Neural progenitor cell (in vitro differentiated cells): Measurements from ENCODE around the gene TMEM40. TPM values are rescaled to one million over a fixed set of nuclear protein-coding genes. Genes with fewer than 3 reads are reported as not detected.

Experiments
- DNase-seq: peaks from one replicate; pipeline ENCODE4 v3.0.0-alpha.2; 2016; ENCODE audit warnings: low spot score
- H2AFZ ChIP-seq: fragments of 200-600 bp; sonication (generic); replicated peaks from 2 replicates; pipeline ENCODE4 v1.6.1; 2016; ENCODE audit warnings: antibody characterized with exemption
- H3F3A ChIP-seq: fragments of 200-600 bp; sonication (generic); 2 replicates; pipeline ENCODE4 v1.6.1; 2016; ENCODE audit warnings: antibody characterized with exemption, low read depth
- H3K27ac ChIP-seq: fragments of 200-600 bp; sonication (generic); 2 replicates; pipeline ENCODE4 v1.5.1; 2016; ENCODE audit warnings: mild to moderate bottlenecking
- H3K27me3 ChIP-seq: fragments of 200-600 bp; sonication (generic); 2 replicates; pipeline ENCODE4 v1.6.1; 2016; ENCODE audit warnings: mild to moderate bottlenecking, moderate library complexity
- H3K36me3 ChIP-seq: fragments of 200-600 bp; sonication (generic); 2 replicates; pipeline ENCODE4 v1.5.1; 2016
- H3K4me1 ChIP-seq: fragments of 200-600 bp; sonication (generic); 2 replicates; pipeline ENCODE4 v1.6.1; 2016; ENCODE audit warnings: mixed run types
- H3K4me2 ChIP-seq: fragments of 200-600 bp; sonication (generic); 2 replicates; pipeline ENCODE4 v1.6.1; 2016
- H3K4me3 ChIP-seq: fragments of 200-600 bp; sonication (generic); 2 replicates; pipeline ENCODE4 v1.5.1; 2016
- H3K79me2 ChIP-seq: fragments of 200-600 bp; sonication (generic); 2 replicates; pipeline ENCODE4 v1.6.1; 2016; ENCODE audit warnings: low read depth
- H3K9ac ChIP-seq: fragments of 200-600 bp; sonication (generic); 2 replicates; pipeline ENCODE4 v1.6.1; 2016
- H3K9me3 ChIP-seq: fragments of 200-600 bp; sonication (generic); 2 replicates; pipeline ENCODE4 v1.5.1; 2016; ENCODE audit warnings: low read depth
- H4K20me1 ChIP-seq: fragments of 200-600 bp; sonication (generic); 2 replicates; pipeline ENCODE4 v1.6.1; 2016; ENCODE audit warnings: low read depth
- H3K27ac Mint-ChIP-seq: 3 replicates; pipeline ENCODE4 v1.8.0; 2021; ENCODE audit warnings: mixed read lengths
- H3K27me3 Mint-ChIP-seq: 2 replicates; pipeline ENCODE4 v1.8.0; 2022; ENCODE audit warnings: low read depth, mild to moderate bottlenecking, inconsistent platforms, moderate library complexity, mixed read lengths; ENCODE audit not compliant: insufficient read depth
- H3K36me3 Mint-ChIP-seq: 3 replicates; pipeline ENCODE4 v1.8.0; 2021; ENCODE audit warnings: mixed read lengths
- H3K4me1 Mint-ChIP-seq: 3 replicates; pipeline ENCODE4 v1.8.0; 2021; ENCODE audit warnings: mixed read lengths
- H3K4me3 Mint-ChIP-seq: 3 replicates; pipeline ENCODE4 v1.8.0; 2021; ENCODE audit warnings: mild to moderate bottlenecking, moderate library complexity, mixed read lengths
- H3K9me3 Mint-ChIP-seq: 3 replicates; pipeline ENCODE4 v1.8.0; 2020; ENCODE audit warnings: mixed read lengths
- EZH2 ChIP-seq: fragments of 200-600 bp; sonication (generic); IDR thresholded peaks from 2 replicates; pipeline ENCODE4 v1.6.1; 2017; ENCODE audit warnings: antibody characterized with exemption, mild to moderate bottlenecking, moderate library complexity
- EZH2phosphoT487 ChIP-seq: fragments of 200-600 bp; sonication (generic); IDR thresholded peaks from 2 replicates; pipeline ENCODE4 v1.6.1; 2017; ENCODE audit warnings: antibody characterized with exemption
- total RNA-seq: library from RNA; depleted of rRNA; stranded (reverse); fragments of >200 nt; gene quantifications from 2 replicates; pipeline ENCODE4 v1.2.3, GENCODE V29; 2015; ENCODE audit warnings: low replicate concordance
- TF ChIP-seq, protein P1 (sequence below): fragments of 200-600 bp; sonication (generic); IDR thresholded peaks from 2 replicates; pipeline ENCODE4 v1.5.1; 2017; ENCODE audit warnings: antibody characterized with exemption, mild to moderate bottlenecking

Gene TMEM40
- total RNA-seq, 1 donor from 2014 or later = not detected

DNA sequence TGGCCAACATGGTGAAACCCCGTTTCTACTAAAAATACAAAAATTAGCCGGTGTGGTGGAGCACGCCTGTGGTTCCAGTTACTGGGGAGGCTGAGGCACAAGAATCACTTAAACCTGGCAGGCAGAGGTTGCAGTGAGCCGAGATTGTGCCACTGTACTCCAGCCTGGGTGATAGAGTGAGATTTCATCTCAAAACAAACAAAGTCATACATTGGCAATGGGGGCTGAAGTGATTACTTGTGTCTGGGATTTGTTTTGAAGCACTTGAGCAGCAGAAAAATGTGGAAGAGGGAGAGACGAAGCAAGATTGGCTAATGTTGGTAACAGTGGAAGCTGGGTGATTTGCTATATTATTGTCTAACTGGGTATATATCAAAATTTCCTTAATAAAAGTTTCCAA lies 13.4 kb upstream of the TMEM40 start:
- no peaks in the 10 kb centered on the region for H3K9me3 Mint-ChIP-seq
- no peaks in the 10 kb centered on the region for H3K79me2 ChIP-seq
- H3K27ac ChIP-seq = no peak overlapping the region

GRCh38 chr3:12771236-12771635 lies 12.2 kb upstream of the TMEM40 start:
- no peak overlapping the region for H3K4me3 ChIP-seq
- H3K9me3 Mint-ChIP-seq = no peaks in the 10 kb centered on the region
- peak overlapping the region; percentile 2 for H3K27ac Mint-ChIP-seq
- no peak overlapping the region for H3K4me3 Mint-ChIP-seq
- no peaks in the 10 kb centered on the region for H3K79me2 ChIP-seq
- no peak for DNase-seq
- H3K9me3 ChIP-seq = no peaks in the 10 kb centered on the region
- peaks cover 10% of the 10 kb centered on the region for H3K27me3 Mint-ChIP-seq
- no peak overlapping the region for H2AFZ ChIP-seq
- H3K4me2 ChIP-seq = no peak overlapping the region
- H3K36me3 ChIP-seq = no peaks in the 10 kb centered on the region
- no peak for TF ChIP-seq EZH2
- TF ChIP-seq, protein P1, sequence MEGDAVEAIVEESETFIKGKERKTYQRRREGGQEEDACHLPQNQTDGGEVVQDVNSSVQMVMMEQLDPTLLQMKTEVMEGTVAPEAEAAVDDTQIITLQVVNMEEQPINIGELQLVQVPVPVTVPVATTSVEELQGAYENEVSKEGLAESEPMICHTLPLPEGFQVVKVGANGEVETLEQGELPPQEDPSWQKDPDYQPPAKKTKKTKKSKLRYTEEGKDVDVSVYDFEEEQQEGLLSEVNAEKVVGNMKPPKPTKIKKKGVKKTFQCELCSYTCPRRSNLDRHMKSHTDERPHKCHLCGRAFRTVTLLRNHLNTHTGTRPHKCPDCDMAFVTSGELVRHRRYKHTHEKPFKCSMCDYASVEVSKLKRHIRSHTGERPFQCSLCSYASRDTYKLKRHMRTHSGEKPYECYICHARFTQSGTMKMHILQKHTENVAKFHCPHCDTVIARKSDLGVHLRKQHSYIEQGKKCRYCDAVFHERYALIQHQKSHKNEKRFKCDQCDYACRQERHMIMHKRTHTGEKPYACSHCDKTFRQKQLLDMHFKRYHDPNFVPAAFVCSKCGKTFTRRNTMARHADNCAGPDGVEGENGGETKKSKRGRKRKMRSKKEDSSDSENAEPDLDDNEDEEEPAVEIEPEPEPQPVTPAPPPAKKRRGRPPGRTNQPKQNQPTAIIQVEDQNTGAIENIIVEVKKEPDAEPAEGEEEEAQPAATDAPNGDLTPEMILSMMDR = no peak
- TF ChIP-seq EZH2phosphoT487 = no peak
- H4K20me1 ChIP-seq = no peaks in the 10 kb centered on the region
- H3F3A ChIP-seq = no peaks in the 10 kb centered on the region
- H3K27me3 ChIP-seq = no peaks in the 10 kb centered on the region
- no peak overlapping the region for H3K9ac ChIP-seq
- no peaks in the 10 kb centered on the region for H3K4me1 ChIP-seq
- no peaks in the 10 kb centered on the region for H3K36me3 Mint-ChIP-seq
- peaks cover 3% of the 10 kb centered on the region for H3K4me1 Mint-ChIP-seq
- H3K27ac ChIP-seq = no peak overlapping the region

More for the DNA sequence above, 13.4 kb upstream of the TMEM40 start:
- TF ChIP-seq, protein P1 = no peak
- TF ChIP-seq EZH2phosphoT487 (no peak), EZH2 (no peak)
- no peaks in the 10 kb centered on the region for H3F3A ChIP-seq
- H3K27me3 ChIP-seq = no peaks in the 10 kb centered on the region
- no peak for DNase-seq
- Mint-ChIP-seq H3K27ac (no peak overlapping the region), H3K36me3 (no peaks in the 10 kb centered on the region), H3K4me1 (peaks cover 7% of the 10 kb centered on the region), H3K27me3 (peaks cover 12% of the 10 kb centered on the region), H3K4me3 (no peak overlapping the region)
- no peaks in the 10 kb centered on the region for H4K20me1 ChIP-seq
- no peaks in the 10 kb centered on the region for H3K4me1 ChIP-seq
- H3K36me3 ChIP-seq = no peaks in the 10 kb centered on the region
- no peak overlapping the region for H3K9ac ChIP-seq
- no peak overlapping the region for H2AFZ ChIP-seq
- H3K9me3 ChIP-seq = no peaks in the 10 kb centered on the region
- no peak overlapping the region for H3K4me2 ChIP-seq
- H3K4me3 ChIP-seq = no peak overlapping the region

- TF ChIP-seq EZH2phosphoT487 (no peak), EZH2 (no peak)
- TF ChIP-seq, protein P1 = no peak
- Mint-ChIP-seq H3K4me1 (peaks cover 3% of the 10 kb centered on the region), H3K4me3 (no peak overlapping the region), H3K9me3 (no peaks in the 10 kb centered on the region), H3K36me3 (no peaks in the 10 kb centered on the region), H3K27me3 (peaks cover 10% of the 10 kb centered on the region), H3K27ac (no peak overlapping the region)
- Histone ChIP-seq H3K27me3 (no peaks in the 10 kb centered on the region), H3K4me2 (no peak overlapping the region), H2AFZ (no peak overlapping the region), H3F3A (no peaks in the 10 kb centered on the region), H4K20me1 (no peaks in the 10 kb centered on the region), H3K4me1 (no peaks in the 10 kb centered on the region), H3K9ac (no peak overlapping the region), H3K4me3 (no peak overlapping the region), H3K27ac (no peak overlapping the region), H3K9me3 (no peaks in the 10 kb centered on the region), H3K36me3 (no peaks in the 10 kb centered on the region), H3K79me2 (no peaks in the 10 kb centered on the region)
- no peak for DNase-seq
These were observed 10.7 kb upstream of the TMEM40 start for GRCh38 chr3:12769761-12770160.
